Natural killer cell (primary cell): ENCODE data around the gene VSNL1. TPM values are rescaled to one million over a fixed set of nuclear protein-coding genes. Genes with fewer than 3 reads are reported as not detected.

Source experiments
- ATAC-seq, 3 donors: fragments of 150-1000 bp in 2 of 3; fragments of 200-7000 bp in 1 of 3; cut with Tn5 transposase; 1 replicate in 1 of 3; 2 replicates in 2 of 3; pipeline ENCODE4 v1.10.0; 2021; ENCODE audit warnings: mild to moderate bottlenecking in 2 of 3, moderate library complexity in 2 of 3
- DNase-seq, 2 donors: peaks; one replicate each; pipeline versions ENCODE4 v3.0.0 to v3.0.0-alpha.2; 2013 to 2021; ENCODE audit warnings: mixed read lengths in 1 of 2
- H3K27ac ChIP-seq: one replicate; pipeline ENCODE4 v1.5.1; 2013; ENCODE audit warnings: mild to moderate bottlenecking, low read length
- H3K27me3 ChIP-seq: one replicate; pipeline ENCODE4 v1.6.1; 2013; ENCODE audit warnings: low read length; ENCODE audit not compliant: control insufficient read depth, insufficient read depth
- H3K36me3 ChIP-seq: one replicate; pipeline ENCODE4 v1.6.1; 2013; ENCODE audit warnings: low read length; ENCODE audit not compliant: control insufficient read depth, insufficient read depth
- H3K4me1 ChIP-seq: one replicate; pipeline ENCODE4 v1.6.1; 2013; ENCODE audit warnings: low read length; ENCODE audit not compliant: control insufficient read depth, insufficient read depth
- H3K4me3 ChIP-seq: one replicate; pipeline ENCODE4 v1.5.1; 2013; ENCODE audit warnings: low read length
- H3K9me3 ChIP-seq: one replicate; pipeline ENCODE4 v1.6.1; 2013; ENCODE audit warnings: low read length; ENCODE audit not compliant: control insufficient read depth, insufficient read depth
- H3K27ac Mint-ChIP-seq, 2 donors: one replicate each; pipeline ENCODE4 v1.8.0; 2022; ENCODE audit warnings: mild to moderate bottlenecking in 2 of 2, mixed read lengths in 2 of 2, moderate library complexity in 1 of 2
- H3K27me3 Mint-ChIP-seq, 2 donors: one replicate each; pipeline ENCODE4 v1.8.0; 2022; ENCODE audit warnings: low read depth in 2 of 2, mixed read lengths in 2 of 2
- H3K36me3 Mint-ChIP-seq: one replicate; pipeline ENCODE4 v1.8.0; 2022; ENCODE audit warnings: mixed read lengths
- H3K4me1 Mint-ChIP-seq, 2 donors: one replicate each; pipeline ENCODE4 v1.8.0; 2022; ENCODE audit warnings: mixed read lengths in 2 of 2
- H3K4me3 Mint-ChIP-seq: one replicate; pipeline ENCODE4 v1.8.0; 2022; ENCODE audit warnings: mild to moderate bottlenecking, moderate library complexity, mixed read lengths
- H3K9me3 Mint-ChIP-seq, 2 donors: one replicate each; pipeline ENCODE4 v1.8.0; 2022; ENCODE audit warnings: mixed read lengths in 2 of 2
- CTCF ChIP-seq: fragments of 200-600 bp; IDR thresholded peaks from one replicate; pipeline ENCODE4 v1.8.0; 2022; ENCODE audit warnings: antibody characterized with exemption
- WGBS: methylation state at CpG from one replicate; pipeline ENCODE4 v1.1.7; 2013; ENCODE audit warnings: missing lambda C conversion rate; ENCODE audit not compliant: insufficient coverage; 5-methylcytosine and 5-hydroxymethylcytosine counted together
- intact Hi-C: fragments of 100-400 bp; cut with micrococcal nuclease; formaldehyde crosslinking; loops from one replicate; pipeline ENCODE4 v1.14.2; 2022
- total RNA-seq, 4 donors: library from RNA; stranded (reverse); fragments of 120-200 nt in 1 of 4; gene quantifications; one replicate each; pipeline versions ENCODE4 v1.2.3 to v1.2.4, GENCODE V29; 2013 to 2022

Gene VSNL1
- total RNA-seq, 3 donors from 2014 or later (not counting 1 experiment from before 2014, with no cell fraction given): not detected

- Histone ChIP-seq H3K4me1 (no peaks in the 10 kb centered on the region), H3K9me3 (peaks cover 5% of the 10 kb centered on the region), H3K27me3 (peaks cover 9% of the 10 kb centered on the region), H3K4me3 (no peak overlapping the region), H3K36me3 (no peaks in the 10 kb centered on the region), H3K27ac (no peak overlapping the region)
- Mint-ChIP-seq H3K27me3 (peaks cover 0 to 5% of the 10 kb centered on the region in 2 donors), H3K27ac (no peak overlapping the region), H3K4me1 (no peaks in the 10 kb centered on the region), H3K9me3 (peaks cover 2 to 3% of the 10 kb centered on the region in 2 donors), H3K4me3 (no peak overlapping the region), H3K36me3 (no peaks in the 10 kb centered on the region)
- intact Hi-C loops: no loop called here
- WGBS: no CpG with 5 or more reads among the region's 2 CpGs
- no peak for TF ChIP-seq CTCF
- no peak for DNase-seq
- ATAC-seq: no peak
Observed at GRCh38 chr2:17521621-17522020, 18.9 kb upstream of the VSNL1 start.

GRCh38 chr2:17522303-17522702 lies 18.2 kb upstream of the VSNL1 start:
- 89% methylated on average over 3 of the region's 6 CpGs for WGBS
- H3K9me3 ChIP-seq: peaks cover 5% of the 10 kb centered on the region
- no peak overlapping the region for H3K4me3 Mint-ChIP-seq
- ATAC-seq: no peak
- no peak overlapping the region for H3K27ac Mint-ChIP-seq
- H3K36me3 ChIP-seq: no peaks in the 10 kb centered on the region
- peaks cover 2 to 3% of the 10 kb centered on the region in 2 donors for H3K9me3 Mint-ChIP-seq
- H3K36me3 Mint-ChIP-seq: no peaks in the 10 kb centered on the region
- peaks cover 0 to 5% of the 10 kb centered on the region in 2 donors for H3K27me3 Mint-ChIP-seq
- H3K27me3 ChIP-seq: peaks cover 7% of the 10 kb centered on the region
- no peak for TF ChIP-seq CTCF
- no peak overlapping the region for H3K4me3 ChIP-seq
- H3K4me1 Mint-ChIP-seq: no peaks in the 10 kb centered on the region
- intact Hi-C loops: no loop called here
- no peak overlapping the region for H3K27ac ChIP-seq
- DNase-seq: no peak
- H3K4me1 ChIP-seq: no peaks in the 10 kb centered on the region

GRCh38 chr2:17529771-17530170 lies 10.7 kb upstream of the VSNL1 start:
- Mint-ChIP-seq H3K4me3 (no peak overlapping the region), H3K27ac (no peak overlapping the region), H3K36me3 (no peaks in the 10 kb centered on the region), H3K4me1 (no peaks in the 10 kb centered on the region), H3K27me3 (no peaks in the 10 kb centered on the region), H3K9me3 (peaks cover 0 to 7% of the 10 kb centered on the region in 2 donors)
- DNase-seq: no peak
- Histone ChIP-seq H3K27ac (no peak overlapping the region), H3K27me3 (peaks cover 2% of the 10 kb centered on the region), H3K4me3 (no peak overlapping the region), H3K9me3 (no peaks in the 10 kb centered on the region), H3K36me3 (no peaks in the 10 kb centered on the region), H3K4me1 (no peaks in the 10 kb centered on the region)
- intact Hi-C loops: no loop called here
- ATAC-seq: no peak
- WGBS: 85% methylated on average over 2 of the region's 2 CpGs
- TF ChIP-seq CTCF: no peak

- WGBS: 100% methylated on average over 1 of the region's 2 CpGs
- no peak overlapping the region for H3K4me3 Mint-ChIP-seq
Observed at GRCh38 chr2:17533546-17533945, 7.0 kb upstream of the VSNL1 start.

More at GRCh38 chr2:17533546-17533945, 7.0 kb upstream of the VSNL1 start:
- peaks cover 10 to 17% of the 10 kb centered on the region in 2 donors for H3K27me3 Mint-ChIP-seq
- H3K27ac Mint-ChIP-seq: no peak overlapping the region
- H3K36me3 ChIP-seq: no peaks in the 10 kb centered on the region
- no peaks in the 10 kb centered on the region for H3K4me1 Mint-ChIP-seq
- DNase-seq: no peak
- no peak for ATAC-seq
- no peaks in the 10 kb centered on the region for H3K9me3 ChIP-seq
- no peak for TF ChIP-seq CTCF
- H3K27me3 ChIP-seq: peaks cover 10% of the 10 kb centered on the region
- H3K4me3 ChIP-seq: no peak overlapping the region
- intact Hi-C loops: no loop called here
- no peaks in the 10 kb centered on the region for H3K36me3 Mint-ChIP-seq
- H3K4me1 ChIP-seq: no peaks in the 10 kb centered on the region
- peaks cover 7 to 12% of the 10 kb centered on the region in 2 donors for H3K9me3 Mint-ChIP-seq
- H3K27ac ChIP-seq: no peak overlapping the region
